ENCODE results near the gene PLEKHS1. TPM values are rescaled to one million over a fixed set of nuclear protein-coding genes. Genes with fewer than 3 reads are reported as not detected.

The PLEKHS1 gene
- total and polyA plus RNA-seq, 5 donors from 2014 or later, result 0.12 TPM; not detected in 4

GRCh38 chr10:113776553-113776952 is 25.1 kb downstream of the PLEKHS1 start:
- Histone ChIP-seq H3K4me1 (ENCODE audit: control insufficient read depth, insufficient read depth, low read length, poor library complexity, severe bottlenecking) (no peaks in the 10 kb centered on the region), H3K4me3 (ENCODE audit: low read depth, low read length) (no peak overlapping the region), H3K27ac (ENCODE audit: insufficient read depth, low read length, poor library complexity, severe bottlenecking) (no peak overlapping the region), H3K36me3 (ENCODE audit: control insufficient read depth, insufficient read depth, low read length) (no peaks in the 10 kb centered on the region), H3K27me3 (ENCODE audit: control insufficient read depth, insufficient read depth, low read length) (no peaks in the 10 kb centered on the region), H3K9me3 (ENCODE audit: control insufficient read depth in 2 of 2, low read length in 2 of 2) (no peaks in the 10 kb centered on the region)
- H3K27ac Mint-ChIP-seq, result no peak overlapping the region
- no peak overlapping the region for H3K4me3 Mint-ChIP-seq
- peaks cover 0 to 1% (median 0%) of the 10 kb centered on the region in 7 donors for H3K9me3 Mint-ChIP-seq
- H3K36me3 Mint-ChIP-seq, result no peaks in the 10 kb centered on the region
- no peaks in the 10 kb centered on the region for H3K4me1 Mint-ChIP-seq
- DNase-seq, result no peak
- peaks cover 15% of the 10 kb centered on the region for H3K27me3 Mint-ChIP-seq
- ATAC-seq (ENCODE audit: low read depth in 2 of 2), result no peak

- no peaks in the 10 kb centered on the region for H3K9me3 Mint-ChIP-seq
- H3K27ac ChIP-seq (ENCODE audit: insufficient read depth, low read length, poor library complexity, severe bottlenecking), result no peak overlapping the region
- H3K4me1 ChIP-seq (ENCODE audit: control insufficient read depth, insufficient read depth, low read length, poor library complexity, severe bottlenecking), result no peaks in the 10 kb centered on the region
- no peak overlapping the region for H3K27ac Mint-ChIP-seq
- no peak overlapping the region for H3K4me3 ChIP-seq (ENCODE audit: low read depth, low read length)
- no peaks in the 10 kb centered on the region for H3K4me1 Mint-ChIP-seq
- H3K36me3 Mint-ChIP-seq, result no peaks in the 10 kb centered on the region
- H3K9me3 ChIP-seq (ENCODE audit: control insufficient read depth in 2 of 2, low read length in 2 of 2), result no peaks in the 10 kb centered on the region
- DNase-seq (peak in 1 of 3 donors; percentile 9), ATAC-seq (ENCODE audit: low read depth in 2 of 2) (no peak)
- H3K27me3 Mint-ChIP-seq, result peaks cover 9% of the 10 kb centered on the region
- no peak overlapping the region for H3K4me3 Mint-ChIP-seq
- H3K36me3 ChIP-seq (ENCODE audit: control insufficient read depth, insufficient read depth, low read length), result no peaks in the 10 kb centered on the region
- no peaks in the 10 kb centered on the region for H3K27me3 ChIP-seq (ENCODE audit: control insufficient read depth, insufficient read depth, low read length)
Observed at GRCh38 chr10:113780681-113781250, 29.3 kb downstream of the PLEKHS1 start.

- Histone ChIP-seq H3K27ac (ENCODE audit: insufficient read depth, low read length, poor library complexity, severe bottlenecking) (no peak overlapping the region), H3K27me3 (ENCODE audit: control insufficient read depth, insufficient read depth, low read length) (no peaks in the 10 kb centered on the region), H3K36me3 (ENCODE audit: control insufficient read depth, insufficient read depth, low read length) (no peaks in the 10 kb centered on the region), H3K9me3 (ENCODE audit: control insufficient read depth in 2 of 2, low read length in 2 of 2) (no peaks in the 10 kb centered on the region), H3K4me3 (ENCODE audit: low read depth, low read length) (no peak overlapping the region), H3K4me1 (ENCODE audit: control insufficient read depth, insufficient read depth, low read length, poor library complexity, severe bottlenecking) (no peaks in the 10 kb centered on the region)
- ATAC-seq (ENCODE audit: low read depth in 2 of 2), result no peak
- Mint-ChIP-seq H3K36me3 (no peaks in the 10 kb centered on the region), H3K4me3 (no peak overlapping the region), H3K27me3 (peaks cover 10% of the 10 kb centered on the region), H3K27ac (no peak overlapping the region), H3K9me3 (no peaks in the 10 kb centered on the region), H3K4me1 (no peaks in the 10 kb centered on the region)
- DNase-seq, result no peak
Observed at GRCh38 chr10:113782367-113782766, 30.9 kb downstream of the PLEKHS1 start.

- H3K9me3 Mint-ChIP-seq, result no peaks in the 10 kb centered on the region
- H3K4me3 Mint-ChIP-seq, result no peak overlapping the region
- Histone ChIP-seq H3K27ac (ENCODE audit: insufficient read depth, low read length, poor library complexity, severe bottlenecking) (no peak overlapping the region), H3K4me1 (ENCODE audit: control insufficient read depth, insufficient read depth, low read length, poor library complexity, severe bottlenecking) (no peaks in the 10 kb centered on the region), H3K9me3 (ENCODE audit: control insufficient read depth in 2 of 2, low read length in 2 of 2) (no peaks in the 10 kb centered on the region), H3K36me3 (ENCODE audit: control insufficient read depth, insufficient read depth, low read length) (no peaks in the 10 kb centered on the region), H3K27me3 (ENCODE audit: control insufficient read depth, insufficient read depth, low read length) (peaks cover 3% of the 10 kb centered on the region), H3K4me3 (ENCODE audit: low read depth, low read length) (no peak overlapping the region)
- no peak for DNase-seq
- ATAC-seq (ENCODE audit: low read depth in 2 of 2), result no peak
- H3K4me1 Mint-ChIP-seq, result no peaks in the 10 kb centered on the region
- no peak overlapping the region for H3K27ac Mint-ChIP-seq
- peaks cover 14% of the 10 kb centered on the region for H3K27me3 Mint-ChIP-seq
- no peaks in the 10 kb centered on the region for H3K36me3 Mint-ChIP-seq
Observed at GRCh38 chr10:113782986-113783704, 31.7 kb downstream of the PLEKHS1 start.

GRCh38 chr10:113788604-113789083 is 37.2 kb downstream of the PLEKHS1 start:
- Histone ChIP-seq H3K9me3 (ENCODE audit: control insufficient read depth in 2 of 2, low read length in 2 of 2) (no peaks in the 10 kb centered on the region), H3K27ac (ENCODE audit: insufficient read depth, low read length, poor library complexity, severe bottlenecking) (no peak overlapping the region), H3K36me3 (ENCODE audit: control insufficient read depth, insufficient read depth, low read length) (no peaks in the 10 kb centered on the region), H3K27me3 (ENCODE audit: control insufficient read depth, insufficient read depth, low read length) (peaks cover 19% of the 10 kb centered on the region), H3K4me1 (ENCODE audit: control insufficient read depth, insufficient read depth, low read length, poor library complexity, severe bottlenecking) (no peaks in the 10 kb centered on the region), H3K4me3 (ENCODE audit: low read depth, low read length) (no peak overlapping the region)
- DNase-seq (no peak), ATAC-seq (ENCODE audit: low read depth in 2 of 2) (no peak)
- Mint-ChIP-seq H3K36me3 (no peaks in the 10 kb centered on the region), H3K4me1 (no peaks in the 10 kb centered on the region), H3K4me3 (no peak overlapping the region), H3K27me3 (peaks cover 21% of the 10 kb centered on the region), H3K27ac (no peak overlapping the region), H3K9me3 (peaks cover 0 to 1% (median 0%) of the 10 kb centered on the region in 7 donors)

GRCh38 chr10:113791691-113792090 is 40.2 kb downstream of the PLEKHS1 start:
- no peak overlapping the region for H3K27ac ChIP-seq (ENCODE audit: insufficient read depth, low read length, poor library complexity, severe bottlenecking)
- no peaks in the 10 kb centered on the region for H3K4me1 Mint-ChIP-seq
- H3K27me3 Mint-ChIP-seq, result peaks cover 26% of the 10 kb centered on the region
- H3K36me3 Mint-ChIP-seq, result no peaks in the 10 kb centered on the region
- no peak overlapping the region for H3K27ac Mint-ChIP-seq
- H3K4me3 ChIP-seq (ENCODE audit: low read depth, low read length), result no peak overlapping the region
- peaks cover 0 to 1% (median 0%) of the 10 kb centered on the region in 7 donors for H3K9me3 Mint-ChIP-seq
- DNase-seq (no peak), ATAC-seq (ENCODE audit: low read depth in 2 of 2) (no peak)
- no peaks in the 10 kb centered on the region for H3K36me3 ChIP-seq (ENCODE audit: control insufficient read depth, insufficient read depth, low read length)
- H3K27me3 ChIP-seq (ENCODE audit: control insufficient read depth, insufficient read depth, low read length), result peaks cover 25% of the 10 kb centered on the region
- no peak overlapping the region for H3K4me3 Mint-ChIP-seq
- no peaks in the 10 kb centered on the region for H3K9me3 ChIP-seq (ENCODE audit: control insufficient read depth in 2 of 2, low read length in 2 of 2)
- no peaks in the 10 kb centered on the region for H3K4me1 ChIP-seq (ENCODE audit: control insufficient read depth, insufficient read depth, low read length, poor library complexity, severe bottlenecking)

- Mint-ChIP-seq H3K4me3 (no peak overlapping the region), H3K9me3 (peaks cover 0 to 2% (median 0%) of the 10 kb centered on the region in 7 donors), H3K4me1 (peaks cover 0 to 5% (median 2%) of the 10 kb centered on the region in 4 donors), H3K27ac (no peak overlapping the region), H3K36me3 (no peaks in the 10 kb centered on the region), H3K27me3 (peaks cover 56% of the 10 kb centered on the region)
- peaks cover 6% of the 10 kb centered on the region for H3K27me3 ChIP-seq (ENCODE audit: control insufficient read depth, insufficient read depth, low read length)
- no peaks in the 10 kb centered on the region for H3K4me1 ChIP-seq (ENCODE audit: control insufficient read depth, insufficient read depth, low read length, poor library complexity, severe bottlenecking)
- no peak overlapping the region for H3K4me3 ChIP-seq (ENCODE audit: low read depth, low read length)
- H3K36me3 ChIP-seq (ENCODE audit: control insufficient read depth, insufficient read depth, low read length), result no peaks in the 10 kb centered on the region
- no peak overlapping the region for H3K27ac ChIP-seq (ENCODE audit: insufficient read depth, low read length, poor library complexity, severe bottlenecking)
- ATAC-seq (ENCODE audit: low read depth in 2 of 2) (no peak), DNase-seq (no peak)
- H3K9me3 ChIP-seq (ENCODE audit: control insufficient read depth in 2 of 2, low read length in 2 of 2), result no peaks in the 10 kb centered on the region
Observed at GRCh38 chr10:113801569-113801968, 50.1 kb downstream of the PLEKHS1 start.

GRCh38 chr10:113802997-113803396 is 51.5 kb downstream of the PLEKHS1 start:
- H3K4me3 Mint-ChIP-seq, result no peak overlapping the region
- Histone ChIP-seq H3K4me3 (ENCODE audit: low read depth, low read length) (no peak overlapping the region), H3K27ac (ENCODE audit: insufficient read depth, low read length, poor library complexity, severe bottlenecking) (no peak overlapping the region), H3K9me3 (ENCODE audit: control insufficient read depth in 2 of 2, low read length in 2 of 2) (no peaks in the 10 kb centered on the region), H3K27me3 (ENCODE audit: control insufficient read depth, insufficient read depth, low read length) (peaks cover 6% of the 10 kb centered on the region), H3K36me3 (ENCODE audit: control insufficient read depth, insufficient read depth, low read length) (no peaks in the 10 kb centered on the region), H3K4me1 (ENCODE audit: control insufficient read depth, insufficient read depth, low read length, poor library complexity, severe bottlenecking) (no peaks in the 10 kb centered on the region)
- peaks cover 53% of the 10 kb centered on the region for H3K27me3 Mint-ChIP-seq
- DNase-seq (no peak), ATAC-seq (ENCODE audit: low read depth in 2 of 2) (no peak)
- no peak overlapping the region for H3K27ac Mint-ChIP-seq
- H3K36me3 Mint-ChIP-seq, result no peaks in the 10 kb centered on the region
- H3K4me1 Mint-ChIP-seq, result peaks cover 0 to 5% (median 2%) of the 10 kb centered on the region in 4 donors
- H3K9me3 Mint-ChIP-seq, result peaks cover 0 to 2% (median 0%) of the 10 kb centered on the region in 7 donors
